Measurements from ENCODE around the gene SGSM1. TPM values are rescaled to one million over a fixed set of nuclear protein-coding genes. Genes with fewer than 3 reads are reported as not detected.
A peak's percentile ranks its signal among the peaks of the same experiment; 100 is the strongest.

The SGSM1 gene
- total and polyA plus RNA-seq, 2 of the 4 experiments (the other 2 are of a cell fraction), result not detected

DNA sequence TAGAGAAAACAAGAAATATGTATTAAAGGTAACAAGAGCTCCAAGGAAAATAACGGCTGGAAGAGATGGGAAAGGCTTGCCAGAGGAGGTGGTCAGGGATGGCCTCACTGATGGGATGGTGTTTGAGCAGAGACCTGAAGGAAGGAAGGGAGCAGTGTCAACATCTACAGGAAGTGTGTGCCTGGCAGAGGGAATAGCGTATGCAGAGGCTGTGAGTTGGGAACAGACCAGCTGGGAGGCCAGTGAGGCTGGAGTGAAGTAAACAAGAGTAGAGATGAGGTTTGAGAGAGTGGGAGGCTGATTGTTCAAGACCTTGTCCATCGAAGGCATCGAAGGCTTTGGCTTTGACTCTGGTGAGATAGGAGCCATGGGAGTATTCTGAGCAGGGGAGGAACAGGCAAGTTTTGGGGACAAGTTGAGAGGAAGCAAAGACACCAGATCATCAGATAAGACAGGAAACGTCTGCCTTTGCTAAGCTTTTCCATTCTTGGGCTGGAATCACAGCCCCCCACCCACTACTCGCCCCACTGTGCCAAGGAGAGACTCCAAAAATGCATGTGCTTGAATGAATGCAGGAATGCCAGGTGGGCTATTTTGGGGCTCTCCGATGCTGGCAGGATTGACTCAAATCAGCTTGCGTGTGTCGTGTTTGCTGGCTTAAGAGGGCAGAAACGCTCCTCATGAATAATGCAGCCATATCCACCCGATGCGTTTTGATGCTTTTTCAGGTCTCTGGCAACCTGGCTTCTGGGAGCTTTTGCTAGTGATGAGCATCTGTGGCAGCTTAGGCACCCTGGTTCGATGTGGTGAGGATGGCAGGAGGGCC lies 7.2 kb downstream of the SGSM1 start:
- Histone ChIP-seq H2AFZ (replicated peaks; ENCODE audit: low read length, poor library complexity) (peak overlapping the region; percentile 60), H3K4me1 (ENCODE audit: control insufficient read depth, insufficient read depth, low read length) (no peaks in the 10 kb centered on the region), H3K27me3 (ENCODE audit: control insufficient read depth, insufficient read depth, low read length) (peaks cover 19% of the 10 kb centered on the region), H3K4ac (ENCODE audit: low read depth, low read length) (no peak overlapping the region), H2BK5ac (ENCODE audit: low read depth, low read length, poor library complexity, severe bottlenecking) (no peak overlapping the region), H4K5ac (ENCODE audit: low read depth, low read length) (no peak overlapping the region), H2BK120ac (ENCODE audit: low read depth, low read length) (no peak overlapping the region), H4K20me1 (ENCODE audit: insufficient read depth, low read length) (no peaks in the 10 kb centered on the region), H2AK9ac (replicated peaks; ENCODE audit: low read depth, low read length, poor library complexity) (no peak overlapping the region), H3K9me3 (ENCODE audit: control insufficient read depth, insufficient read depth, low read length) (no peaks in the 10 kb centered on the region), H2AK5ac (ENCODE audit: low read depth, low read length) (no peak overlapping the region), H3K9me1 (ENCODE audit: insufficient read depth, low read length) (no peaks in the 10 kb centered on the region), H3K4me3 (ENCODE audit: insufficient read depth, low read depth, low read length) (no peak overlapping the region), H3K36me3 (ENCODE audit: control insufficient read depth, insufficient read depth, low read length) (no peaks in the 10 kb centered on the region), H4K91ac (ENCODE audit: insufficient read depth, low read depth, low read length) (no peak overlapping the region), H3K14ac (replicated peaks; ENCODE audit: low read depth, low read length) (no peak overlapping the region), H3K18ac (ENCODE audit: low read depth, low read length) (no peak overlapping the region), H4K8ac (ENCODE audit: low read depth in 2 of 2, low read length in 2 of 2) (no peak overlapping the region), H3K79me1 (ENCODE audit: low read depth in 1 of 2, low read length in 2 of 2) (no peaks in the 10 kb centered on the region), H3K4me2 (ENCODE audit: low read depth, low read length) (no peak overlapping the region), H3K9ac (ENCODE audit: low read depth, low read length) (no peak overlapping the region), H2BK15ac (ENCODE audit: low read depth, low read length) (no peak overlapping the region), H3K56ac (ENCODE audit: extremely low read depth, insufficient read depth, low read length) (no peak overlapping the region), H2BK20ac (ENCODE audit: low read depth, low read length) (no peak overlapping the region), H3K27ac (ENCODE audit: insufficient read depth, low read length) (no peak overlapping the region), H3K23ac (ENCODE audit: low read depth, low read length) (no peak overlapping the region)
- POLR2A ChIA-PET (ENCODE audit: unreplicated experiment), result no interaction called here
- 56% methylated on average over 8 of the region's 13 CpGs; no CpG with 5 or more reads in 1 of the 2 experiments for WGBS, 2 experiments (ENCODE audit: extremely low coverage in 2 of 2, insufficient read length in 1 of 2)
- dilution Hi-C loops (cut with HindIII; ENCODE audit: low sequenced_read_pairs, unreplicated experiment) (no loop called here), in situ Hi-C loops (cut with MboI; ENCODE audit: low sequenced_read_pairs) (no loop called here), intact Hi-C loops (cut with micrococcal nuclease) (no loop called here)
- DNase-seq (no peak), ATAC-seq (ENCODE audit: low read depth) (no peak)
- no TSS peak for BruUV-seq (replicated peaks)
- TF ChIP-seq RFX5 (IDR thresholded peaks at IDR 0.05; ENCODE audit: low read depth, low read length), result no peak
- TF ChIP-seq, protein P1, sequence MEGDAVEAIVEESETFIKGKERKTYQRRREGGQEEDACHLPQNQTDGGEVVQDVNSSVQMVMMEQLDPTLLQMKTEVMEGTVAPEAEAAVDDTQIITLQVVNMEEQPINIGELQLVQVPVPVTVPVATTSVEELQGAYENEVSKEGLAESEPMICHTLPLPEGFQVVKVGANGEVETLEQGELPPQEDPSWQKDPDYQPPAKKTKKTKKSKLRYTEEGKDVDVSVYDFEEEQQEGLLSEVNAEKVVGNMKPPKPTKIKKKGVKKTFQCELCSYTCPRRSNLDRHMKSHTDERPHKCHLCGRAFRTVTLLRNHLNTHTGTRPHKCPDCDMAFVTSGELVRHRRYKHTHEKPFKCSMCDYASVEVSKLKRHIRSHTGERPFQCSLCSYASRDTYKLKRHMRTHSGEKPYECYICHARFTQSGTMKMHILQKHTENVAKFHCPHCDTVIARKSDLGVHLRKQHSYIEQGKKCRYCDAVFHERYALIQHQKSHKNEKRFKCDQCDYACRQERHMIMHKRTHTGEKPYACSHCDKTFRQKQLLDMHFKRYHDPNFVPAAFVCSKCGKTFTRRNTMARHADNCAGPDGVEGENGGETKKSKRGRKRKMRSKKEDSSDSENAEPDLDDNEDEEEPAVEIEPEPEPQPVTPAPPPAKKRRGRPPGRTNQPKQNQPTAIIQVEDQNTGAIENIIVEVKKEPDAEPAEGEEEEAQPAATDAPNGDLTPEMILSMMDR (conservative IDR thresholded peaks at IDR 0.05; ENCODE audit: low read depth, low read length), result no peak
- CTCF ChIA-PET, result interaction anchor here (1.8 kb wide), 1 partner anchor 10 kb away, joined by 8 read pairs; no protein-coding TSS in a partner anchor

All from IMR-90 (cell line).